Fibroblast of villous mesenchyme (primary cell): ENCODE data around the gene SAP130. TPM values are rescaled to one million over a fixed set of nuclear protein-coding genes. Genes with fewer than 3 reads are reported as not detected.

Experiments
- DNase-seq: peaks from one replicate; pipeline ENCODE4 v3.0.0-alpha.2; 2010; ENCODE audit warnings: low read depth
- H3K4me3 ChIP-seq: 2 replicates; pipeline ENCODE4 v1.5.1; 2011; ENCODE audit warnings: low read depth, mild to moderate bottlenecking, low read length
- total RNA-seq: library from RNA; depleted of rRNA; stranded (reverse); fragments of >200 nt; gene quantifications from 2 replicates; pipeline ENCODE4 v1.2.3, GENCODE V29; 2012
- TF ChIP-seq, protein P1 (sequence below): IDR thresholded peaks from 2 replicates; pipeline ENCODE4 v1.5.1; 2012; ENCODE audit warnings: low read depth, mild to moderate bottlenecking, low read length; ENCODE audit not compliant: insufficient read depth

SAP130 gene
- total RNA-seq, 1 donor: 6.0 TPM

- H3K4me3 ChIP-seq: no peak overlapping the region
- DNase-seq: no peak
- TF ChIP-seq, protein P1, sequence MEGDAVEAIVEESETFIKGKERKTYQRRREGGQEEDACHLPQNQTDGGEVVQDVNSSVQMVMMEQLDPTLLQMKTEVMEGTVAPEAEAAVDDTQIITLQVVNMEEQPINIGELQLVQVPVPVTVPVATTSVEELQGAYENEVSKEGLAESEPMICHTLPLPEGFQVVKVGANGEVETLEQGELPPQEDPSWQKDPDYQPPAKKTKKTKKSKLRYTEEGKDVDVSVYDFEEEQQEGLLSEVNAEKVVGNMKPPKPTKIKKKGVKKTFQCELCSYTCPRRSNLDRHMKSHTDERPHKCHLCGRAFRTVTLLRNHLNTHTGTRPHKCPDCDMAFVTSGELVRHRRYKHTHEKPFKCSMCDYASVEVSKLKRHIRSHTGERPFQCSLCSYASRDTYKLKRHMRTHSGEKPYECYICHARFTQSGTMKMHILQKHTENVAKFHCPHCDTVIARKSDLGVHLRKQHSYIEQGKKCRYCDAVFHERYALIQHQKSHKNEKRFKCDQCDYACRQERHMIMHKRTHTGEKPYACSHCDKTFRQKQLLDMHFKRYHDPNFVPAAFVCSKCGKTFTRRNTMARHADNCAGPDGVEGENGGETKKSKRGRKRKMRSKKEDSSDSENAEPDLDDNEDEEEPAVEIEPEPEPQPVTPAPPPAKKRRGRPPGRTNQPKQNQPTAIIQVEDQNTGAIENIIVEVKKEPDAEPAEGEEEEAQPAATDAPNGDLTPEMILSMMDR: no peak
Observed at GRCh38 chr2:128008074-128008672, 19.7 kb downstream of the SAP130 start.

DNA sequence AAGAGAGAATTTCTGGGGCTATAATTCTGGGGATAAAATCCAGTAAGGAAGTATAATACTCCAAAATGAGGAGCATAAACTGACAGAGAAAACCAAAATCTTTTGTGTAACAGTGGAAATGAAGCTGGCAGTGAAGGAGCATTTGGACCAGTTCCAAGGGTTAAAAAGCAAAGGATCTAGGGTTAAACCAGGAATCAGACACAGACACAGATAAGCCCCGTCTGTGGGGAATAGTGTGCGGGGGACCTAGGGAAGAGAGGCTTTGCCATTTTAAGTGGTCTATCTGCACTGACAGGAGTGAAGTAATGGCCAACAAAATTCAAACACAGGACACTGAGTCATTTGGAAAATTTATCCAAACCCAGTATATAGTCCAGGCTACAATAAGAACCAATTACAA is 23.4 kb downstream of the SAP130 start:
- H3K4me3 ChIP-seq: no peak overlapping the region
- no peak for DNase-seq
- TF ChIP-seq, protein P1: no peak

GRCh38 chr2:128003463-128003862 is 24.4 kb downstream of the SAP130 start:
- no peak overlapping the region for H3K4me3 ChIP-seq
- TF ChIP-seq, protein P1: no peak
- no peak for DNase-seq

DNA sequence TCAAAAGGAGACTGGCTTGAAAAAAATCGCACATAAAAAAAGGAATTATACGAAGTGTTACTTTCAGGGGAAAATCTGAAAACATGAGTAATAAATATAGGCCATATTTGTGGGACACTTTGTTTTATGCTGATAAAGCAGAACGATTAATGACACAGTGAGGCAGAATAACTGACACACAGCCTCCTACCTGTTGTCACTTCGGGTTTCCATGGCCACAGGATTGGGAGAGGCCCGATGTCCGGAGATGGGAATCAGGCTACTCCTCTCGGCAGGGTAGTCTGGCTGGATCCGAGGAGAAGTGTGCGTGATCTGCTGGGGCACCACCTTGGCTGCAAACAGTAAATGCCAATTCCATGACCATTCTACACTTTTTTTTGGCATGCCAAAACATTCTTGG is 31.7 kb downstream of the SAP130 start:
- TF ChIP-seq, protein P1: no peak
- H3K4me3 ChIP-seq: no peak overlapping the region
- no peak for DNase-seq

DNA sequence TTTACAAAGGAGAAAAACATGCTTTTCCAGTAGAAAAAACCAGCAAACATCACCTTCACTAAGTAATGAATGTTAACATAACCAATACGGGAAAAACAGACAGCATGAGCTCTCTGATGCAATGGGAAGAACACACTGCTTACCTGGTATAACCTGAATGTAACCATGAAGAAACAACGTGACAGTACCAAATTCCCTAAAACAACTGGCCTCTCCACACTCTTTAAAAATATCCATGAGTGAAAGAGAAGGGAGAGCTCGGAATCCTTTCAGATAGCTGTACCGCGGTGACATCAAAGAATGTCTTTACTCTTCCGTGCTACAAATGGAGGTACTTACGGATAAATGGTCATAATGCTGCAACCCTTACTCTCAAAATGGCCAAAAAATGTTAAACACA is 32.1 kb downstream of the SAP130 start:
- no peak for DNase-seq
- TF ChIP-seq, protein P1: no peak

DNA sequence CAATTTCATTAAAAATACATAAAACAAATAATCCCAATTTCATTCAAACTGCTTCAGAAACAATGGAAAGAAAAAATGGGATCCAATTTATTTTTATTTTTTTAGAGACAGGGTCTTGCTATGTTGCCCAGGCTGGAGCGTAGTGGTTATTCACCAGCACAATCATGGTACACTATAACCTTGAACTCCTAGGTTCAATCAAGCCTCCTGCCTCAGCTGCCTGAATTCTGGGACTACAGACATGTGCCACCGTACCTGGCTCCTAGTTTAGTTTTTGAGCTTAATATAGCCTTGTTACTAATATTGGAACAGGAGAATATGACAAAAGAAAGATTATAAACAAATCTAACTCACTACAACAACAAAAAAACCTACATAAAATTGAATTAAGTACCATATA is 34.2 kb downstream of the SAP130 start:
- no peak overlapping the region for H3K4me3 ChIP-seq
- TF ChIP-seq, protein P1: no peak
- DNase-seq: no peak

More for the DNA sequence above, 32.1 kb downstream of the SAP130 start:
- no peak overlapping the region for H3K4me3 ChIP-seq

DNA sequence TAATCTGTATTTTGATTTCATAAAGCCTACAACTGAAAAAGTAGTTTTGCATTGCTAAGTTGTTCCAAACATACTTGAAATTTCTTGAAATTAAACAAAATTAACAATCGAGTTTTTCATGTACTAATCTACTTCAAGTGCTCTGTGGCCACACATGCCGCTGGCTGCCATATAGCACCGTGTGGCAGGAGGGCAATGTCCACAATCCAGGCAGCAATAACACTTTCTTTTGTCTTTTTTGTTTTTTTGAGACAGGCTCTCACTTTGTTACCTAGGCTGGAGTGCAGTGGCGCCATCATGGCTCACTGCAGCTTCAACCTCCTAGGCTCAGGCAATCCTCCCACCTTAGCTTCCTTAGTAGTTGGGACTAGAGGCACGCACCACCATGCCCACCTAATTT is 36.1 kb downstream of the SAP130 start:
- no peak overlapping the region for H3K4me3 ChIP-seq
- no peak for DNase-seq
- TF ChIP-seq, protein P1: no peak
